HG03196 (cell line): Measurements from ENCODE around the gene KCNG2.
"Not testable (repeated sequence)": the region's sequence is repeated elsewhere in the genome, so short reads cannot be mapped to it uniquely, and the experiment has no call there.

Experiments used
- ATAC-seq: cut with Tn5 transposase; IDR thresholded peaks from one replicate; pipeline ENCODE4 v1.9.1; 2021; ENCODE audit not compliant: unreplicated experiment

The KCNG2 gene

DNA sequence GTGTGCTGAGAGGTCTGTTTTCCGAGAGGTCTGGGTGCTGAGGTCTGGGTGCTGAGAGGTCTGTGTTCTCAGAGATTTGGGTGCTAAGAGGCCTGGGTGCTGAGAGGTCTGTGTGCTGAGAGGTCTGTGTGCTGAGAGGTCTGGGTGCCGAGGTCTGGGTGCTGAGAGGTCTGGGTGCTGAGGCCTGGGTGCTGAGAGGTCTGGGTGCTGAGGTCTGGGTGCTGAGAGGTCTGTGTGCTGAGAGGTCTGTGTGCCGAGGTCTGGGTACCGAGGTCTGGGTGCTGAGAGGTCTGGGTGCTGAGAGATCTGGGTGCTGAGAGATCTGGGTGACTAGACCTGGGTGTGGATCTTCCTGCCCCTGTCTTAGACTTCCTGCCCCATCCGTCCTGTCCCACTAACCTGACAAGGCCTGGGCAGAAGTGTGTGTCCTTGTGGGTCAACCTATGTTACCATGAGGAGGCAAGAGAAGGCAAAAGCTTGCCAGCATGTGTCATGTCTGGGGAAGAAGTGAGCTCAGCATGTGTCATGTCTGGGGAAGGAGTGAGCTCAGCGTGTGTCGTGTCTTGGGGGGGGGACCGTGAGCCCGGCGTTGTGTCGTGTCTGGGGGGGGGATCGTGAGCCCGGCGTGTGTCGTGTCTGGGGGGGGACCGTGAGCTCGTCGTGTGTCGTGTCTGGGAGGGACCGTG is 69.3 kb downstream of the KCNG2 start:
- no peak for ATAC-seq

DNA sequence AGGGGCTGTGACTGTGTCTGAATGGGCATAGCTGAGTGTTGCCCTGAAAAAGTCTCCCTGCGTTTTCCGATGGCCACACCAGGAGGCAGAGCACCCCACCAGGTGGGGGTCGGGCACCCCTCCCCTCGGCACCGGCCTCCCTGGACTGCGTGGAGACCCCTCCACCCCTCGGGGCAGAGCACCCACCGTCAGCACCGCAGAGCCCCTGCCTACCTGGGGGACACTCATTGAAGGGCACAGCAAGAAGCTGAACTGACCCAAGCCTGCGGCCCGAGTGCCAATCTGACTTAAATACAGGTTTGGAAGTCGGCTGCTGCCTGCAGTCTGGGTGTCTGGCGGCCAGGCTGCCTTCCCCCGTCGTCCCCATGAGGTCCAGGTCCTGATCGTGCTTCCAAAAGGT is 69.9 kb downstream of the KCNG2 start:
- no peak for ATAC-seq

DNA sequence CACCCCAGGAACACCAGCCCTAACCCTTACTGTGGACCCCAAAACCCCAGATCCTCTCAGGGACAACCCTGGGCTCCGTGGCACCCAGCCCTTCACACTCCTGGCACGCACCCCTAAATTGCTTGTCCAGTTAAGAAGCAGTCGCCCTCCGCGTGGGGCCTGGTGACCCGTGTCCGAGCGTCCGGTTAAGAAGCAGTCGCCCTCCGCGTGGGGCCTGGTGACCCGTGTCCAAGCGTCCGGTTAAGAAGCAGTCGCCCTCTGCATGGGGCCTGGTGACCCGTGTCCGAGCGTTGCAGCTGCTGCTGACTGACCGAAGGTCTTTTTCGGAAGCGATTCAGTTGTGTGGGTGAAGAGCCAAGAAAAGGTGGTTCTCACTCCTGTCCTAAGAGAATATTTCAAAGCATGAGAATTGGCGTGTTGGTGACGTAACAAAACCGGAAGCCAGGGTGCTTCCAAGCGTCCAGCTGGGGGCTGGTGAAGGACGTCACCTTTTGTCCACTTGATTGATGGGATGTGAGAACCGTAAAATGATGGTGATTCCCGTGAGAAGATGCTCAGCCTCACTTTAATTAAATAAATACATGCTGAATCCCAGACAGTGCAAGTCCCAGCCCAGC is 70.5 kb downstream of the KCNG2 start:
- no peak for ATAC-seq

DNA sequence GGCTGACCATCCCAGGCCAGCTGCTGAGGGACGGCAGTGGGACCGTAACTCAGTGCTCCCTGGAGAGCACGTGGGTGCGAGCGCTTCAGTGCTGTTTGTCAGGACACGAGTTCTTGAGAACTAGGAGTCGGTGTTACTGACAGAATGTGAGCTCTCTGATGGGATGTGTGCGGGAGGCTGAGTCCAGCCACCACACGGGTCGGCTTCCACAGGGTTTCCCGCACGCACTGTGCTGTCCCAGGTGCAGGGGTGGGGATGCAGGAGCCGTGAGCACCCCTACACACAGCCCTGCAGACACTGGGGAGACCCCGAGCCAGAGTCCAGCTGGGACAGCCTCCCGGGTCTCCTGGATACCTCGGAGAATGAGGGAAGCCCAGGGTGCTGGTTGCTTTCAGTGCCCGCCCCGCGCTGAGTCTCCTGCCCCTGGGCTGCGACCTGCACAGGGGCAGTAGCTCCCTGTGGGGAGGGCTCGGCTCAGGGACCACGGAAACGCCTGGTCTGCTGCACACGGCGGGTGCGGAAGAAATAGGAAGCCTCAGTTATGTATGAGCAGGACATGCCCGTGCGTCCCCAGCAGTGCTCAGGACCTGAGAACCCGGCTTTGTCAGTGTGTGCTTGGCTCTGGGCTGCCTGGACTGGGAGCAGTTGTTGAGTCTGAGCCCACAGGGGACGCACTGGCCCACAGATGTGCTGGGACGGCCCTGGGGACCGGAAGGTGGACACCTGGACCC is 71.2 kb downstream of the KCNG2 start:
- no peak for ATAC-seq

DNA sequence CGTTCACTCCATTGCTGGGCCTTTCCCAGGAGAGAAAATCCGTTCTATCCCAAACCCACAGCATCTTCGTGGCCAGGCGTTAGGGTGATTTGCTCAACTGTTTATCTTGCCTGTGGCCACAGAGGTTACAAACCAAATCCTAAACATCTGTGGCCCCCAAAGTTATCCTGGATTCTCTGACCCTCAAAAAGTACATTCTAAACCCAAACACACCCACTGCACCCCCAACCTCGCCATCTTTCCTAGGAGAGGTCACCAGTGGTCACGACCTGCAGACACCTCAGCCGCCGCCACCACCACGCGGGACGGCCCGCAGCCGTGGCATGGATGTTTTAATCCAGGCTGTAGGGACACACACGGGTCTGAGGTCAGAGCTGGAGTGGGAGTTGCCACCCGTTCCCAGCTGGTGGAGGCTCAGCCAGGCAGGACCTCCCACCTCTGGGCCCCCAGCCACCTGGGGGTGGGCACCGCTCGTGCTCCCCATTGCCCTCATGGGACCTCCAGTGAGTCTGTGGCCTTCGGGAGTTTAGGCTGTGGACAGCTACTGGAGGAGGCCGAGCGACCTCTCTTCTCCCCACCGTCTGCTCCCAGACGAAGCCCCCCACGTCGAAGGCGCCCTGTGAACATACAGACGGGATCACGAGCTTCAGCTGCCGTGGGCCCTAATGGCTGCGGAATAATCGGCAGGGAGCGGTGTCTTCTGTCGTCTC is 72.0 kb downstream of the KCNG2 start:
- ATAC-seq: no peak

DNA sequence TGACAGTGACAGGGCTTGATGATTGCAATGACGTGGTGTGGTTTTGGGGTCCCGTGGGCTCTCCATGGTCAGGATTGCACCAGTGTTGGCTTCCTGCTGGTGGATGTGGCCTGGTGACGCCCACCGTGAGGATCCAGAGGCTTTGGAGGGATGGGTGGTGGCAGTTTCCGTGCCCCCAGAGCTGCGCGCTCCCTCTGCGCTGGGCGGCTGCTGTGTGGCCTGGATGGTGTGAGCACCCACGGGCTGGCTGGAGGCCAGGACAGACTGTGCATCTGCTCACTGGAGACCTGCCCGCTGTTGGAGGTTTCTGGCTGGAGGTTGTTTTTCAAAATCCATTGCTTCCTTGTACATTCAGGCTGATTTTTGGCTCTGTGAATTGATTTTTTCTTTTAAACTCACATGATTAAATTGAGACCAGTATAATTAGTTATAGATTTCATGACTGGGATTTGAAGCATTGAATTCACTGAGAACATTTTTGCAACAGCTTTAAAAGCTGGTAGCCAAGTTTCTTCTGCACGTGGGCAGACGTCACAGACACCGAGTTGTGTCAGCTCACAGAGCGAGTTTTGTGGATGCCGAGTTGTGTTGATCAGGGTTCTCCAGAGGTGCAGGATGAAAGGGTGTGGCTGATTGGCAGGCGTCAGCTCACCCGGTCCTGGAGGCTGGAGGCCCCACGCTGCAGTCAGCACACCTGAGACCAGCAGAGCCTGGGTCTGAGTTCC is 72.7 kb downstream of the KCNG2 start:
- no peak for ATAC-seq

DNA sequence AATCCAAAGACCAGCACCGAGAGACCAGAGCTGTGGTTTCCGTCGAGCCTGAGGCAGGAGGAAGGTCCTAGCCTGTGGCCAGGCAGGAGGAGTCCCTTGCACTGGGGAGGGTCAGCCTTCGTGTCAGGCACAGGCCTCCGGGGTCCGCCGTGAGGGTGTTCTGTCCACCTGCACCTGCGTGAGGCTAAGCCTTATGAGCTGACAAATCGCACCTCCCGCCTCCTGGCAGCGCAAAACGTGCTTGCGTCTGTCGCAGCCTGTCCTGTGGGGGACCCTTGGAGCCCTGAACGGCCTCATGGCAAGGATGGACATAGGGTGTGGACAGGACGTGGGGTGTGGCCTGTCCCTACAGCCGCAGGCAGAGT is 73.3 kb downstream of the KCNG2 start:
- ATAC-seq: no peak

DNA sequence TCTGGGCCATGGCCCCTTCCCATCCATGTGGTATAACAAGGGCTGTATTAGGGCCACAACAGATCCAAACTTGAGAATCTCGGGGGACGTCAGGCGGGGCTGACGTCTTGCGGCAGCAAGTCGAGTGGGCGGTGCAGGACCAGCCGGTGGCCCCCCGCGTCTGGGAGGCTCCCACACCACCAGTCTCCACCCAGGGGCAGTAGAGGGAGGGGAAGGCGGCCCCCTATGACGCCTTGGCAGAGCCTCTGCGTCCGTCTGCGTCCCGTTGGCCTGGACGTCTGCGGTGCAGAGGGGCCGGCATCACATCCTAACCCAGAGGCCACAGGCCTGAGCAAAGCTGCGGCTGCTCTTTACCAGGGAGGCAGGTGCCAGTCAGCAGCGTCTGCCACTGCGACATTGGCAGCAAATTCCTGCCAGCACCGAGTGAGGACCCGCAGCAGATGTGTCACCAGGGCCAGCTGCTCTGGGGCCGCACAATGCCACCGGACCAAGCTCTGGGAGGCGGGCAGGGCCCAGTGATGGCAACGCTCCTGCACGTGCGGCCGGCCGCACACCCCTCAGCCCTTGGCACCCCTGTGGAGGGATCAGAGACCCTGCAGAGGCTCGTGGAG is 73.8 kb downstream of the KCNG2 start:
- no peak for ATAC-seq

DNA sequence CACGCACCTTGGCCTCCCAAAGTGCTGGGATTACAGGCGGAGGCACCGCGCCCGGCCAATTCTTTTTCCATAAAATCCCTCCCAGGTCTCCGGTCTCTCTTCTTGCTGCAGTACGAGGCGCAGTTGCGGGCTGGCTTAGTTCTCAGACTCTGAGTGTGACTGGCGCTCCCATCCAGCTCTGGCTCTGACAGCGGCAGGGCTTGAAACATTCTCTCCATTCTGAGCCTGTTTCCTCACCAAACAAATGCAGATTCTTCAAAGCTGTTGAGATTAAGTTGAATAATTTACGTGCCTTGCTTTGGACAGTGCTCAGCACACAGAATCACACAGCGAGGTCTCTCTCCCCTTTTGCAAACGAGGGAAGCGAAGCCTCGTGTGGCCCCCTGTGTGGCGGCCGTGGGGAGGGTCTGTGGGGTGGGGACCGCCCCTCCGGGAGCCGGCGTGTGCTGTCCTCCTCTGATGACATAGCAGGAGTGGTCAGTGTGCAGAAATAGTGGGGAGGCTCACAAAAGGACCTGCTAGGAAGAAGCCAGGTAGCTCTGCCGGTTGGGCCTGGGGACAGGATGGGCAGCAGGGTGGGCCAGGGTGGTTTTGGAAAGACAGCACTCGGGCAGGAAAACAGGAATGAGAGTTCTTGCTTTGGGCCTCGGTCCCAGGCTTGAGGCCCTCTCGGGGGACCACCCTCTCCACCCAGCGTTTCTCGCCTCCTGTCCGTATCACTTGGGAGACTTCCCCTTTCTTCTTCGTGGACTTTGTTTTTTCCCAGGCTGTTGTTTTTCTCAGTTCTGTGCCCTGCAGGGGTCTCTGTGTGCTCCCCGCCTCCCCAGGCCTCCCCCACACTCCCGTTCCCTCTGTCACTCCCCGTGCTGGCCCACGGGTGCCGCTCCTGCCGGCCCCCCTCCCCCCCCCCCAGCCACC is 75.0 kb downstream of the KCNG2 start:
- ATAC-seq: no peak

DNA sequence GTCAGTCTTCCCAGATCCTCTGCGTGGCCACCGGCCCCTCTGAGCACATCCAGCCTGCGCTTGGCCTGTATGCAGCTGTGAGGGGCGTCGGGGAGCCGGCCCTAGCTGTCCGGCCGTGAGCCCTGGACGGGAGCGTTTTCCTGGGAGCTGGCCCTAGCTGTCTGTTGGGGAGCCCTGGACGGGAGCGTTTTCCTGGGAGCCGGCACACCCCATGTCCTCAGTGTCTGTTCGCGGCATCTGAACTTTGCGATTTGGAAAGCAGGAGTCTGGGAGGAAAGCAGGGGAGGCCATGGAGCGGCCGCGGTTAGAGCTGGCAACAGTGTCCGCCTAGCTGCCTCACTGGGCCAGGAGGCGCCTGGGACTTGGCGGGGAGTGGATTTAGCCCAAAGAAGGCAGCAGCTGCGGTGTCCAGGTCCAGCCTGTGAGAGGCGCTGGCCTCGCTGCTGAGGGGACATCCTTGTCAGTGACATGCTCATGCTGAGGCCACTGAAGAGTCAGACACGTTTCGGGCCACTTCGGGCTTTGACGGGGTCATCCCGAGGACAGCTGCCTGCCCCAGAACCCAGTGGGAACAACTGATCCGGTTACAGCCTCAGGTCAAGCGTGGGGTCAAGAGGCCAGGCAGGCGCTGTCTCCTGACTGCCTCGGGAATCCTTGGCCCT is 75.8 kb downstream of the KCNG2 start:
- no peak for ATAC-seq

DNA sequence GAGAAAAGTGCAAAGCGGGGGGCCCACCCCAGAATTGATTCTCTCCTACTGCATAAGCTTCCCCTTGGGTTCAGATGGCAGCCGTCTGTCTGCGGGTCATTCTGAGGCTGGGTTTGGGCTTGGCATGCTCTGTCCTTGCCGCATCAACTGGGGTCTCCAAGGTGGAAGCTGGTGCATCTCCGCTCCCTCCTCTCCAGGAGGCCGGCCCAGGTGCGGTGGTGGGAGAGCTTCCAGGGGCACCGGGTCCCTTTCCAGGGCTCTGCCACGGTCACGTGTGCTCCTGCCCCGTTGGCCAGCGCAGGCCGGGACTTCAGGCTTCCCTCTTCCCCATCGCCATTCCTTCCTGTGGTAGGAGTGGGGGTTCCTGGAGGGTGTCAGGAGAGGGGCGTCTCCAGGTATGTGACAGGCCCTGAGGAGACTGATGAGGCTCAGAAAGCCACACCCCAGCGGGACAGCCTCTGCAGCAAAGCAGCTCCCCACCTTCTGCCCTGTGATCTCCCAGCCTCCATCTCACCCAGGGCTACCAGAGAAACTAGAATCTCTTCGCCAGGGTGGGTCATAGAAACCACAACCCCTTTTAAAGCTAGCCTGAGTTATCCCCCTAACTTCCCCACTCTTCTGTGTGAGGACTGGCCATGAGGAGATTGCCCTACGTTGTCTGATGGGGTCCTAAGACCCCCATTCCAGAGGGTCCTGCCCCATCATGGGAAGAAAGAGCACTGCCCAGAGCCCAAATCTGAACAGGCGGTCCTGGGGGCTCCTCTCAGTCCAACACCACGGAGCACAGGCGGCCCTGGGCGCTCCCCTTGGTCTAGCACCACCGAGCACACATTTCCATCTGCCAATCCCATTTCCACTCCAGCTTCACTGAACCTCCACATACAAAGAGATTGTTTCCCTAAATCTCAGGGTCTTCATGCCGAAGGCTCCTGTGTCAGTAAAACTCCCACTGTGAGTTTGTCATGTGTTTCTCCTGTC is 77.1 kb downstream of the KCNG2 start:
- ATAC-seq: no peak

DNA sequence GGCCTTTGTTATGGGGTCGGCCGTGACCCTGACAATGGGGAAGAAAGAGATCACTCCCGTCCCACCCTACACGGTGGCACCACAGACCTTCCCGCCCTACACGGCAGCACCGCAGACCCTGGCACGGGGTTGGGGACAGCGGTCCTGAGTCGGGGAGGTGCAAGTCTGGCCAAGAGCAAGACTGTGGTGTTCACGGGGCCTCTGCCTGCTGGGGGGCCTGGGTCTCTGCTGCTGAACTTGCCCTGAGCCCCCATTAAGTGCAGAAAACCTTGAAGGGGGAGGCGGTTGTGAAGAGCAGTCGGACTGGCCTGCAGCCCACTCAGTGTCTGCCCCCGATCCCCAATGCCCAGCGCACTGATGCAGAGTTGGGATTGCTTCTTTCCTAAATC is 77.8 kb downstream of the KCNG2 start:
- no peak for ATAC-seq

DNA sequence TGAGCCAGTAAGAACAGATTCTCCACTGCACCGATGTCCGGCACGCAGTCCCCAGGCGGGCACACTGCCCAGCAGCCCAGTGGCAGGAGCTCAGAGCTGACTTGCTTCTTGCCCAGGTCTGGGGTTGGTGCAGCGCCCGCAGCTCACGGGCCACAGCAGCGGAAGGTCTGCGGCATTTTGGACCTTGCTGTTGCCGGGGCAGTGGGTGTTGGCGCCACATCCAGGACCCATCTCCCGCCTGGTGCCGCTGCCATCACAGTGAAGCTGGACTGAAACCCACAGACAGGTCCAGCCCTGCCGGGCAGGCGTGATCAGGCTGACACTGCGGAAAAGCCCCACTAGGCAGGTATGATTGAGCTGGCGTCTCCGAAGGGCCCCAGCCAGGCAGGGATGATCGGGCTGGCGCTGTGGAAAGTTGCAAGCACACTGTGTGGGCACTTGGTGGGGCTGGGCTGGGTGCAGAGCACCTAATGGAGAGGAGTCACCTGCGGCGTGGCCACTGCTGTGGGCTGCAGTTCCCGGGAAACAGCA is 78.3 kb downstream of the KCNG2 start:
- ATAC-seq: no peak

DNA sequence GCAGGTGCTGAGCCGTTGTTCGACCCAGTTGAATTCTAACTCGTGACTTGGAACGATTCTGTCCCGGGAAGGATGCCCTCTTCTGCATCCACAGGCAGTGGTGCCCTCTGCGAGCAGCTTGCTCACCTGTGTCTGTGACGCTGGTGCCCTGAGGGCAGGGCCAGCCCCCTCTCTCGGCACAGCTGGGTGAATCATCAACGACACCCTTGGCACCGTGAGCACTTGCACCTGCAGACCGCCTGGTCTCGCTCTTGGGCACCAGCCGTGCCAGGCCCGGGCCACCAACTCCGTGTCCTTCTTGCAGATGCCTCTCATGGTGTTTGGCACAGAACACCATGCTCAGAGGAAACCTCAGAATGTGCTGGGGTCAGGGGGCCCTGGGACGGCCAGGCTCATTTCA is 78.8 kb downstream of the KCNG2 start:
- no peak for ATAC-seq

DNA sequence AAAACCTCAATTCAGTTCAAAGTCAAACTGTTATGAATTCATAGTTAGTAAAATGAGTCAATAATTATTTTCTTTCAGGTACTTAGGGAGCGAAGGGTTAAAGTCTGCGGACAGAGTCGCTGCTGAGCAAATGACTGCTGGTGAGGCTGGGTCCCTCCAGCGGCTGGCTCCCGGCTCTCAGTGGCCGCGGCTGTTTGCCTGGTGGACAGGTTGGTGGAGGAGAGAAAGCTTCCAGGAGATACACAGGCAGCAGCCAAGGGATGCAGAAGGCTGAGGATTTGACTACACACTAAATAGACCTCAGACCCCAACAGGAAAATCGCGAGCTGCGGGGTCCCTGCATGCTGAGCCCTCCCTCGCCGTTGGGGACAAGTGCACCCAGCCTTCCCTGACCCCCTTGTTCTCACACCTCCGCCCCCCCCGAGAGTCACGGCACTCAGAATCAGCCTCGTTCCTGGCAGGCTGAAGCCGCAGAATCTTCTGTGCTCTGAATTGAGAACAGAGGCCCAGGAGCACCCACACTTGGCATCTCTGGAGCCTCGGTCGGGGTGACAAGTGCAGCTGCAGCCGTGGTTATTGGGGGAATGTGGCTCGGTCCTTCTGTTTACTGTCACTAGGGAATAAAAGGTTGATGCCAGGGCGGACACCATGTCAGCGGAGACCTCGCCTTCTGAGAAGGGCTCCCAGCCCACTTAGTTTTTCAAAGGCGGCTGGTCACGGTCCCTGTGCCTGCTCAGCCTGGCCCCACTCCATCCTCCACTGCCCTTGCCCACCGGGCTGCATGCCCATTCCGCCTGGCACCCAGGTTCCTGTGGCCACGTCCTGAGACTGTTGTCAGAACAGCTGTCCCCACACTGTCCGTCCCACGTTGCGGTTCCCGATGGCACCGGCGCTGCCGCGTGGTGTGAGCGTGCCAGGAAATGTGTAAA is 79.7 kb downstream of the KCNG2 start:
- no peak for ATAC-seq

DNA sequence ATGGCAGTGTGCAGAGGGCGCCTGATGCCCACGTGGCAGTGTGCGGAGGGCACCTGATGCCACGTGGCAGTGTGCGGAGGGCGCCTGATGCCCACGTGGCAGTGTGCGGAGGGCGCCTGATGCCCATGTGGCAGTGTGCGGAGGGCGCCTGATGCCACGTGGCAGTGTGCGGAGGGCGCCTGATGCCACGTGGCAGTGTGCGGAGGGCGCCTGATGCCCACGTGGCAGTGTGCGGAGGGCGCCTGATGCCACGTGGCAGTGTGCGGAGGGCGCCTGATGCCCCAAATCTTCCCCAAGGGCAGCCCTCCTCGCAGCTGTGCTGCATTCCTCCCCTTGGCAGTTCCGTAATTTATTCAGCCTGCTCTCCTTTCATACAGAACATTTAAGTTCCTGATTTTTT is 80.5 kb downstream of the KCNG2 start:
- ATAC-seq: not testable (repeated sequence)
